ENCODE results near the gene LCN10. TPM values are rescaled to one million over a fixed set of nuclear protein-coding genes. Genes with fewer than 3 reads are reported as not detected.

Gene LCN10
- total RNA-seq (2022; extraction: Qiagen RNA extraction; ENCODE audit: low read depth) = not detected in 5 replicates

DNA sequence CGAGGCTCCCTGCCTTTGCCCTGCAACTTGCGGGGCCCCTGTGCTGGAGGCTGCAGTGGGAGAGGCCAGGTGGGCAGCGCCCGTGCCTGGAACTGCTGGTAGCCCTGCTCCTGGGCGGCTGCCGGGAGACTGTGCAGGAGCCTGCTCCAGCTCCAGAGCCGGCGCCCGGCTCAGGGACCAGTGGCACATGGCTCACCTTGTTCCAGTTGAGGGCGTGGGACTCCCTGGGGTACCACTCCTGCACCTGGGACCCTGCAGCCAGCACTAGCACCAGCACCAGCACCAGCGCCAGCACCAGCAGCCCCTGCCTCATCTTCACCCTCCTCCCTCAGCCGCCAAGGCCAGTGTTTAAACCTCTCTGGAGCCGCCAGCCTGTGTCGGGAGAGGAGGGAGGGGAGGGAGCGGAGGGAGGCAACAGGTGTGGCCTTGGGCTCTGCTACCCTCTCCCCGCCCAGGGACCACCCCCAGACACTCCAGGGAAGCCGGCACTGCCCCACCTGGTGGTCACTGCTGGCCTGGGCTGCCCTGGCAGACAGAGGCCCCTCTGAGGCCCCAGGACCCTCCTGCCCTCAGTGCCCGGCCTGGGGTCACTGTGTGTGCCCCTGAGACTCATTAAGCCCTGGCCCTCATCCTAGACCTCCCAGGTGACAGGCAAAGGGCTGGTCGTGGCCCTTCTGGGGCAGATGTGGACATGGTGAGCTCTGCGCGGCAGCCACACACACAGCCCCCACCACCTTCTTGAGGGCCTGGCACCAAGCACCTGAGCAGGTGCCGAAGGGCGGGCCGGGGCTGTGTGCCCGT lies at the start of gene LCN10:
TSS of gene LCN10 (minus strand) at position 350 of the 801 bp plus-strand sequence. CDS start at position 313, 37 bp downstream.

DNA sequence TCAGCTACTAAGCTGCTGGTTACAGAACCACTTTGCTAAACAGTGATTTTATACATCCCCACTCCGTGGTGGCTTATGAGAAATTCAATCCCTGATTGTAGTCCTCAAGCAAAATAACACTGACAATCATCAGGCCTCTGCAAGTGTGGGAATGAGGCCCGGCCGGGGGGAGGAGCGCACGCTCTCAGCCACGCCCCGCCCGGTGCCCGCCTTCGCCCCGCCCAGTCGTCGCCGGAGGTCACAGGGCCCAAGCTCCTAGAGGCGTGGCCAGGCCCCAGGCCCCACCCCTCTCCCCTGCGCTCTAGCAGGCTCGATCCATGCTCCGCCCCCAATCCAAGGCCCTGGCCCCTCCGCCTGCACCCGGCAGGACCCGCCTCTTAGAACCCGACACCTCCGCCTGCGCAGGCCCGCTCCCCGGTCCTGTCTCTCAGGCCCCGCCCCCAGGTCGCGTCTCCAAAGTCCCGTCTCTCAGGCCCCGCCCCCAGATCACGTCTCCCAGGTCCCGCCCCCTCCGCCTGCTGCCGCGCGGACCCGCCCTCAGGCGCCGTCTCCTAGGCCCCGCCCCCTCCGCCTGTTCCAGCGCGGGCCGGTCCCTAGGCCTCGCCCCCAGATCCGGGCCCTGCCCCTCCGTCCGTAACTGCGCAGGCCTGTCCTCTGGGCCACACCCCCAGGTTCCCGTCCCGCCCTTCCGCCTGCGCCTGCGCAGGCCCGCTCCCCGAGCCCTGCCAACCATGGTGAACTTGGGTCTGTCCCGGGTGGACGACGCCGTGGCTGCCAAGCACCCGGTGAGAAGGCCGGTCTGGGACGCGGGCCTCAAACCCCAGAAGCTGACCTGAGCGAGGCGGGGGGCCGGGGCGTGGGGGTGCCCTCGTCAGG lies 48.1 kb upstream of the LCN10 start, which contains the start of gene TMEM141:
TSS of gene TMEM141 (plus strand) at position 705 of the 876 bp plus-strand sequence. CDS start at position 732, 27 bp downstream.

DNA sequence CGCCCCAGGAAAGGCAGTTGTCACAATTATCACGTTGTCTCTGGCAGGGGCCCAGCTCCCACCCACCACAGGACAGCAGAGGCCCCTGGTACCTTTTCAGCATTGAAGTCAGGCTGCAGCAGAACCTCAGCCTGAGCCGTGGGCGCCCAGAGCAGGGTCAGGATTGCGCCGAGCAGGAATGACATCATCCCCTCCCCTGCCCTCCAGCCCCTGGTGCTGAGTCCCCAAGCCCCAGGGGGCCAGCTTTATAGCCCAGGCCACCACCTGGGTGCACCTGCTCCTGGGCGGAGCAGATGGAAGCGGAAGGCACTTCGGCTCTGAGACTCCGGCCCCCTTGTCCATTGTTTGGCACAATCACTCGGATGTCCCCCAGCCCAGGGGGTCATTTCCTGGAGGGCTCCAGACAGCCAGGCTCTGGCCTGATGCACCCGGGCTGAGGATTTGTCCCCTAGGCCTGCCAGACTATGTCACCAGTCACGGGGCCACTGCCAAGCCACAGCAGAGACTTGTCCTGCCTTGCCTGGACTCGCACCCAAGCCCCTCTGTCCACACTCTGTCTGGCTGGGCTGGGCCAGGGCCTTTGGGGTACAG lies 21.7 kb upstream of the LCN10 start, which contains the start of gene LCN15:
TSS of gene LCN15 (minus strand) at position 218 of the 591 bp plus-strand sequence. CDS start at position 188, 30 bp downstream.

DNA sequence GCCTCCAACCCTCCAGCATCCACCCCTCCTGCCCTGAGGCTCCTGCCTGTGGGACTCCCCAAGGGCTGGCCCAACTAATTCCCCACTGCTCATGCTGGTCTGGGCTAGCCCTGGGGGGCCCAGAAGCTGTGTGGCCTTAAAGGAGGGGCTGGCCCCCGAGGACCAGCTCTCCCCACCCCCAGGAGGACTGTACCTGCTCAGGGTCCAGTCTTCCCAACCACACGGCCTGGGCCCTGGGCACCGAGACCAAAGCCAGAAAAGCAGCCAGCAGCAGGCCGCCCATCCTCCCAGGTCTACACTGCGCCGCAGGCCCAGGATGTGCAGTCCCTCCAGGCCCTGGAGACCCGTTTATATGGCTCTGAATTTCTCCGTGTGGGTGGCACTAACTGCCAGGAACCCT lies 5.5 kb upstream of the LCN10 start, which contains the start of gene LCN6:
TSS of gene LCN6 (minus strand) at position 325 of the 400 bp plus-strand sequence. CDS start at position 283, 42 bp downstream.

DNA sequence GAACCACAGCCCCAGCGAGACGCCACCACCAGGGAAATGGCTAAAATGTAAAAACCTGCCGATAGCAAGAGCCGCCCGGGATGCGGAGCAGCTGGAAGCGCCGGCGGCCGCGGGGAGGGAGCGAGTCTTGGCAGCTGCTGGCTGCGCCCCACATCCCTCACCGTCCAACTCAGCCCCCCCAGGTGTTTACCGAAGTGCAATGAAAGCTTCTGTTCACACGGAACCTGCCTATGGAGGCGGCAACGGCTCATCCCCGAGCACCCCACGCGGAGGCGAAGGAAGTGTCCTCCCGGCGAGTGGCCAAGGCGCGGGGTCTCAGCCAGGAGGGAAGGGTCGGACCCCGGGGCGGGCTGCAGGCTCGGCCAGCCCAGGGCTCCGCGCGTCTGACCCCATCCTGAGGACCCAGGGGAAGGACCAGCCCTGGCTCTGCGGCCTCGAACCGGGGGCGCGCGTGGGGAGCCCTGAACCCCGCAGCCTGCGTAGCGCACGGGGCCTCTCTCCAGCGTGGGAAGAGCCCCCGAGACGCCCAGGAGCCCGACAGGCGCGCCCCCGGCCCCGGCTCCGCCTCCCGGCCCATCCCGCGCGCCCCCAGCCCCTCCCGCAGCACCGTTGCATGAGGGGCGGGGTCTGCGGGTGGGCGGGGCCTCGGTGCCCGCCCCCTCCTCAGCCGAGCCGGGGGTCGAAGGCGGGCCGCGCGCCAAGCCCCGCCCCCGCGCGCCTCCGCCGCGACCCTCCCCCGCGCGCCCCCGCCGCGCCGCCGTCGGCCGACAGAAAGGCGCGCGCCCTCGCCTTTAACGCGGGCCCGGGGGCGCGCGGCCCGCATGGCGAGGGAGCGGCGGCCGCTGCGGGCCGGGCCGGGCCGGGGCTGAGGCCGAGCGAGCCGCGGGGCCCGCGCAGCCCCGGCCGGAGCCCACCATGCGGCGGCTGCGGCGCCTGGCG lies 30.7 kb downstream of the LCN10 start, which contains the start of gene DIPK1B:
TSS of gene DIPK1B (plus strand) at position 822 of the 939 bp plus-strand sequence. CDS start at position 916, 94 bp downstream.

Other genes starting within 250 kb of the LCN10 start
- 8.3 to 12.4 TPM (median 10.8 TPM) in 5 replicates for gene NOTCH1, start 196.9 kb downstream of the LCN10 start, total RNA-seq (2022; extraction: Qiagen RNA extraction; ENCODE audit: low read depth)
- gene EGFL7, start 80.0 kb downstream of the LCN10 start, total RNA-seq (2022; extraction: Qiagen RNA extraction; ENCODE audit: low read depth) = 36.2 to 58.7 TPM (median 55.2 TPM) in 5 replicates
- 68.2 to 110 TPM (median 105 TPM) in 5 replicates for gene AGPAT2, start 55.5 kb downstream of the LCN10 start, total RNA-seq (2022; extraction: Qiagen RNA extraction; ENCODE audit: low read depth)
- 6.9 to 9.6 TPM (median 9.4 TPM) in 5 replicates for gene DIPK1B, start 30.4 kb downstream of the LCN10 start, total RNA-seq (2022; extraction: Qiagen RNA extraction; ENCODE audit: low read depth)
- gene LCN6, start 5.6 kb upstream of the LCN10 start, total RNA-seq (2022; extraction: Qiagen RNA extraction; ENCODE audit: low read depth) = not detected in 5 replicates
- gene LCN8, start 15.3 kb upstream of the LCN10 start, total RNA-seq (2022; extraction: Qiagen RNA extraction; ENCODE audit: low read depth) = not detected in 5 replicates
- not detected in 5 replicates for gene LCN15, start 21.6 kb upstream of the LCN10 start, total RNA-seq (2022; extraction: Qiagen RNA extraction; ENCODE audit: low read depth)
- gene TMEM141, start 48.4 kb upstream of the LCN10 start, total RNA-seq (2022; extraction: Qiagen RNA extraction; ENCODE audit: low read depth) = 64.6 to 80.7 TPM (median 74.2 TPM) in 5 replicates
- gene CCDC183, start 53.4 kb upstream of the LCN10 start, total RNA-seq (2022; extraction: Qiagen RNA extraction; ENCODE audit: low read depth) = 0.15 to 0.72 TPM (median 0.44 TPM) in 5 replicates
- 58.9 to 86.1 TPM (median 79.5 TPM) in 5 replicates for gene RABL6, start 65.0 kb upstream of the LCN10 start, total RNA-seq (2022; extraction: Qiagen RNA extraction; ENCODE audit: low read depth)
- gene AJM1, start 99.5 kb upstream of the LCN10 start, total RNA-seq (2022; extraction: Qiagen RNA extraction; ENCODE audit: low read depth) = 4.0 to 4.7 TPM (median 4.2 TPM) in 5 replicates
- gene PHPT1, start 106.5 kb upstream of the LCN10 start, total RNA-seq (2022; extraction: Qiagen RNA extraction; ENCODE audit: low read depth) = 285 to 343 TPM (median 299 TPM) in 5 replicates
- 2.5 to 5.8 TPM (median 3.1 TPM) in 5 replicates for gene MAMDC4, start 109.4 kb upstream of the LCN10 start, total RNA-seq (2022; extraction: Qiagen RNA extraction; ENCODE audit: low read depth)
- gene EDF1, start 123.4 kb upstream of the LCN10 start, total RNA-seq (2022; extraction: Qiagen RNA extraction; ENCODE audit: low read depth) = 428 to 545 TPM (median 458 TPM) in 5 replicates
- 43.8 to 69.5 TPM (median 59.1 TPM) in 5 replicates for gene TRAF2, start 143.6 kb upstream of the LCN10 start, total RNA-seq (2022; extraction: Qiagen RNA extraction; ENCODE audit: low read depth)
- 70.1 to 101 TPM (median 99.1 TPM) in 5 replicates for gene FBXW5, start 201.8 kb upstream of the LCN10 start, total RNA-seq (2022; extraction: Qiagen RNA extraction; ENCODE audit: low read depth)
- 0.85 to 2.9 TPM (median 1.4 TPM) in 5 replicates for gene C8G, start 202.3 kb upstream of the LCN10 start, total RNA-seq (2022; extraction: Qiagen RNA extraction; ENCODE audit: low read depth)
- 0.80 to 1.6 TPM (median 1.3 TPM) in 5 replicates for gene LCN12, start 209.3 kb upstream of the LCN10 start, total RNA-seq (2022; extraction: Qiagen RNA extraction; ENCODE audit: low read depth)
- 0.57 to 0.68 TPM (median 0.66 TPM) in 3 of 5 replicates, not detected in the others for gene PTGDS, start 234.6 kb upstream of the LCN10 start, total RNA-seq (2022; extraction: Qiagen RNA extraction; ENCODE audit: low read depth)
- 0.07 to 0.08 TPM (median 0.08 TPM) in 3 of 5 replicates, not detected in the others for gene LCNL1, start 240.1 kb upstream of the LCN10 start, total RNA-seq (2022; extraction: Qiagen RNA extraction; ENCODE audit: low read depth)
- gene PAXX, start 249.5 kb upstream of the LCN10 start, total RNA-seq (2022; extraction: Qiagen RNA extraction; ENCODE audit: low read depth) = 47.9 to 81.3 TPM (median 74.1 TPM) in 5 replicates

Data from A549 treated with GW870086 at 1 μM for 4 hours (cell line).